ENCODE data around the gene SH3RF3. TPM values are rescaled to one million over a fixed set of nuclear protein-coding genes. Genes with fewer than 3 reads are reported as not detected.

Gene SH3RF3
- 1 to 10 TPM; 7.2 to 8.8 (median 8.1) TPM for total RNA-seq
- 5.7 TPM for polyA plus RNA-seq
- long read RNA-seq, donor 1, full-length matches to known transcripts = 1 of 21 reads
- long read RNA-seq, donor 1, partial matches to known transcripts = 18 of 21 reads
- long read RNA-seq, donor 1, other reads (novel, unspliced or antisense) = 2 of 21 reads
- long read RNA-seq, donor 2, partial matches to known transcripts = 3 of 5 reads
- long read RNA-seq, donor 2, other reads (novel, unspliced or antisense) = 2 of 5 reads
- long read RNA-seq, donor 3, partial matches to known transcripts = 27 of 30 reads
- long read RNA-seq, donor 3, other reads (novel, unspliced or antisense) = 3 of 30 reads
- long read RNA-seq, donor 4, partial matches to known transcripts = 10 of 17 reads
- long read RNA-seq, donor 4, other reads (novel, unspliced or antisense) = 7 of 17 reads

GRCh38 chr2:109128616-109129355, at the start of gene SH3RF3:
TSS of gene SH3RF3 (plus strand) at chr2:109129205.
- ATAC-seq (peak; percentile 44 to 61), DNase-seq (peak; percentile 65 to 85 (median 83))
- no peaks in the 10 kb centered on the region for H3K4me1 ChIP-seq (ENCODE audit: control insufficient read depth, insufficient read depth, low read length)
- under 1% methylated on average over 85 of the region's 85 CpGs for WGBS
- peak within 1 kb of the TSS; percentile 5 for H3K27ac ChIP-seq (ENCODE audit: low read length)
- H3K4me3 ChIP-seq (ENCODE audit: low read length) = peak within 1 kb of the TSS; percentile 68
- no peaks in the 10 kb centered on the region for H3K27me3 ChIP-seq (ENCODE audit: control insufficient read depth, insufficient read depth)
- H3K9me3 ChIP-seq (ENCODE audit: control insufficient read depth, low read length) = no peaks in the 10 kb centered on the region
- intact Hi-C loops (cut with DNase I) = loop anchor here in 3 of 4 donors (2.0 to 5.0 kb wide), 3 partner anchors 369 to 384 kb away; no protein-coding TSS in a partner anchor

- peak in 1 of 2 donors; percentile 16 for ATAC-seq
- 81% methylated on average over 6 of the region's 6 CpGs for WGBS
- no peak overlapping the region for H3K27ac ChIP-seq (ENCODE audit: low read length)
- H3K27me3 ChIP-seq (ENCODE audit: control insufficient read depth, insufficient read depth) = no peaks in the 10 kb centered on the region
- H3K4me3 ChIP-seq (ENCODE audit: low read length) = no peak overlapping the region
- H3K9me3 ChIP-seq (ENCODE audit: control insufficient read depth, low read length) = no peaks in the 10 kb centered on the region
- intact Hi-C loops (cut with DNase I) = no loop called here
- DNase-seq = no peak
- no peaks in the 10 kb centered on the region for H3K4me1 ChIP-seq (ENCODE audit: control insufficient read depth, insufficient read depth, low read length)
These were observed 49.4 kb upstream of the SH3RF3 start for GRCh38 chr2:109079590-109079989.

GRCh38 chr2:109080109-109080508, 48.9 kb upstream of the SH3RF3 start:
- Histone ChIP-seq H3K27ac (ENCODE audit: low read length) (no peak overlapping the region), H3K27me3 (ENCODE audit: control insufficient read depth, insufficient read depth) (no peaks in the 10 kb centered on the region), H3K9me3 (ENCODE audit: control insufficient read depth, low read length) (no peaks in the 10 kb centered on the region), H3K4me3 (ENCODE audit: low read length) (no peak overlapping the region), H3K4me1 (ENCODE audit: control insufficient read depth, insufficient read depth, low read length) (no peaks in the 10 kb centered on the region)
- no peak for DNase-seq
- WGBS = 76% methylated on average over 6 of the region's 6 CpGs
- intact Hi-C loops (cut with DNase I) = no loop called here
- no peak for ATAC-seq

- 72% methylated on average over 3 of the region's 3 CpGs for WGBS
- H3K27me3 ChIP-seq (ENCODE audit: control insufficient read depth, insufficient read depth) = no peaks in the 10 kb centered on the region
- DNase-seq (no peak), ATAC-seq (no peak)
- intact Hi-C loops (cut with DNase I) = no loop called here
- no peaks in the 10 kb centered on the region for H3K4me1 ChIP-seq (ENCODE audit: control insufficient read depth, insufficient read depth, low read length)
- no peaks in the 10 kb centered on the region for H3K9me3 ChIP-seq (ENCODE audit: control insufficient read depth, low read length)
- no peak overlapping the region for H3K27ac ChIP-seq (ENCODE audit: low read length)
- no peak overlapping the region for H3K4me3 ChIP-seq (ENCODE audit: low read length)
These were observed 48.2 kb upstream of the SH3RF3 start for GRCh38 chr2:109080757-109081156.

- ATAC-seq (no peak), DNase-seq (no peak)
- intact Hi-C loops (cut with DNase I) = no loop called here
- Histone ChIP-seq H3K9me3 (ENCODE audit: control insufficient read depth, low read length) (no peaks in the 10 kb centered on the region), H3K4me3 (ENCODE audit: low read length) (no peak overlapping the region), H3K27me3 (ENCODE audit: control insufficient read depth, insufficient read depth) (no peaks in the 10 kb centered on the region), H3K4me1 (ENCODE audit: control insufficient read depth, insufficient read depth, low read length) (no peaks in the 10 kb centered on the region), H3K27ac (ENCODE audit: low read length) (no peak overlapping the region)
- WGBS = 76% methylated on average over 8 of the region's 8 CpGs
These were observed 47.6 kb upstream of the SH3RF3 start for GRCh38 chr2:109081374-109081773.

- Histone ChIP-seq H3K27ac (ENCODE audit: low read length) (no peak overlapping the region), H3K4me3 (ENCODE audit: low read length) (no peak overlapping the region), H3K9me3 (ENCODE audit: control insufficient read depth, low read length) (no peaks in the 10 kb centered on the region), H3K27me3 (ENCODE audit: control insufficient read depth, insufficient read depth) (no peaks in the 10 kb centered on the region), H3K4me1 (ENCODE audit: control insufficient read depth, insufficient read depth, low read length) (no peaks in the 10 kb centered on the region)
- WGBS = 80% methylated on average over 4 of the region's 4 CpGs
- DNase-seq (no peak), ATAC-seq (no peak)
- intact Hi-C loops (cut with DNase I) = no loop called here
These were observed 45.2 kb upstream of the SH3RF3 start for GRCh38 chr2:109083771-109084170.

GRCh38 chr2:109084341-109084740, 44.7 kb upstream of the SH3RF3 start:
- ATAC-seq = no peak
- WGBS = 83% methylated on average over 3 of the region's 3 CpGs
- Histone ChIP-seq H3K27ac (ENCODE audit: low read length) (no peak overlapping the region), H3K27me3 (ENCODE audit: control insufficient read depth, insufficient read depth) (no peaks in the 10 kb centered on the region), H3K9me3 (ENCODE audit: control insufficient read depth, low read length) (no peaks in the 10 kb centered on the region), H3K4me3 (ENCODE audit: low read length) (no peak overlapping the region), H3K4me1 (ENCODE audit: control insufficient read depth, insufficient read depth, low read length) (no peaks in the 10 kb centered on the region)
- DNase-seq = no peak
- intact Hi-C loops (cut with DNase I) = no loop called here

- H3K4me3 ChIP-seq (ENCODE audit: low read length) = no peak overlapping the region
- ATAC-seq (no peak), DNase-seq (no peak)
- no peak overlapping the region for H3K27ac ChIP-seq (ENCODE audit: low read length)
- H3K9me3 ChIP-seq (ENCODE audit: control insufficient read depth, low read length) = no peaks in the 10 kb centered on the region
- 83% methylated on average over 11 of the region's 11 CpGs for WGBS
- intact Hi-C loops (cut with DNase I) = no loop called here
- no peaks in the 10 kb centered on the region for H3K4me1 ChIP-seq (ENCODE audit: control insufficient read depth, insufficient read depth, low read length)
- H3K27me3 ChIP-seq (ENCODE audit: control insufficient read depth, insufficient read depth) = no peaks in the 10 kb centered on the region
These were observed 42.9 kb upstream of the SH3RF3 start for GRCh38 chr2:109085912-109086742.

GRCh38 chr2:109086743-109087020, 42.3 kb upstream of the SH3RF3 start:
- no peaks in the 10 kb centered on the region for H3K9me3 ChIP-seq (ENCODE audit: control insufficient read depth, low read length)
- no peak for ATAC-seq
- H3K4me3 ChIP-seq (ENCODE audit: low read length) = no peak overlapping the region
- no peak overlapping the region for H3K27ac ChIP-seq (ENCODE audit: low read length)
- 94% methylated on average over 2 of the region's 2 CpGs for WGBS
- intact Hi-C loops (cut with DNase I) = no loop called here
- H3K4me1 ChIP-seq (ENCODE audit: control insufficient read depth, insufficient read depth, low read length) = no peaks in the 10 kb centered on the region
- H3K27me3 ChIP-seq (ENCODE audit: control insufficient read depth, insufficient read depth) = no peaks in the 10 kb centered on the region
- DNase-seq = no peak

- 91% methylated on average over 11 of the region's 11 CpGs for WGBS
- no peaks in the 10 kb centered on the region for H3K27me3 ChIP-seq (ENCODE audit: control insufficient read depth, insufficient read depth)
- no peak for DNase-seq
- ATAC-seq = no peak
- intact Hi-C loops (cut with DNase I) = no loop called here
- H3K4me3 ChIP-seq (ENCODE audit: low read length) = no peak overlapping the region
- H3K9me3 ChIP-seq (ENCODE audit: control insufficient read depth, low read length) = no peaks in the 10 kb centered on the region
- no peak overlapping the region for H3K27ac ChIP-seq (ENCODE audit: low read length)
- H3K4me1 ChIP-seq (ENCODE audit: control insufficient read depth, insufficient read depth, low read length) = no peaks in the 10 kb centered on the region
These were observed 41.8 kb upstream of the SH3RF3 start for GRCh38 chr2:109087055-109087663.
